Measurements from ENCODE around the gene CYP26B1. TPM values are rescaled to one million over a fixed set of nuclear protein-coding genes. Genes with fewer than 3 reads are reported as not detected.

CYP26B1 gene
- total RNA-seq, 1 experiment from 2014 or later: 3.0 TPM

DNA sequence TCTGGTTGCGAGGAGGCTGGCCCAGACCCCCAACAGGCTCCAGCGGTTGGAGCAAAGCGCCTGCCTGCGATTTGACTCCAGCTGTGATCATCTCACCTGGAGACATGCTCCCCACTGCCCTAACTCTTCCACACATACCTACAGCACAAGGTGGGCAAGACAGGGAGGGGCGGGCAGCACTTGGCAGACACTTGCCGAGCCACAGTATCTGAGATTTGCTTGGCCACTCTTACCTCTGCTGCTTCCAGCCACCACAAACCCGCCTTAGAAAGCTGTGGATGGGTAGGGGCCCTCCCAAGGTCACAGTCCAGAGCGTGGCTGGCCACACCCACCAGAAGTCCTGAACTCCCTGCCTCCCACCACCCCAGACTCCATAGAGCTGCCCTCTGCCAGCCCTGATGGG, 8.2 kb downstream of the CYP26B1 start:
- peaks cover 16% of the 10 kb centered on the region for H3K27me3 Mint-ChIP-seq (ENCODE audit: unreplicated experiment)
- intact Hi-C loops (cut with micrococcal nuclease; ENCODE audit: unreplicated experiment): no loop called here
- peaks cover 9% of the 10 kb centered on the region for H3K36me3 Mint-ChIP-seq (ENCODE audit: insufficient read depth, unreplicated experiment)
- DNase-seq: no peak
- no peak overlapping the region for H3K4me3 Mint-ChIP-seq (ENCODE audit: low read depth, unreplicated experiment)
- no peaks in the 10 kb centered on the region for H3K9me3 Mint-ChIP-seq (ENCODE audit: low read depth, unreplicated experiment)
- no TSS peak for BruUV-seq (replicated peaks)
- CTCF ChIA-PET: interaction anchor here (1.2 kb wide), 1 partner anchor 216 kb away, joined by 3 read pairs; no protein-coding TSS in a partner anchor
- H3K27ac Mint-ChIP-seq (ENCODE audit: unreplicated experiment): no peak overlapping the region
- TF ChIP-seq, protein P1, sequence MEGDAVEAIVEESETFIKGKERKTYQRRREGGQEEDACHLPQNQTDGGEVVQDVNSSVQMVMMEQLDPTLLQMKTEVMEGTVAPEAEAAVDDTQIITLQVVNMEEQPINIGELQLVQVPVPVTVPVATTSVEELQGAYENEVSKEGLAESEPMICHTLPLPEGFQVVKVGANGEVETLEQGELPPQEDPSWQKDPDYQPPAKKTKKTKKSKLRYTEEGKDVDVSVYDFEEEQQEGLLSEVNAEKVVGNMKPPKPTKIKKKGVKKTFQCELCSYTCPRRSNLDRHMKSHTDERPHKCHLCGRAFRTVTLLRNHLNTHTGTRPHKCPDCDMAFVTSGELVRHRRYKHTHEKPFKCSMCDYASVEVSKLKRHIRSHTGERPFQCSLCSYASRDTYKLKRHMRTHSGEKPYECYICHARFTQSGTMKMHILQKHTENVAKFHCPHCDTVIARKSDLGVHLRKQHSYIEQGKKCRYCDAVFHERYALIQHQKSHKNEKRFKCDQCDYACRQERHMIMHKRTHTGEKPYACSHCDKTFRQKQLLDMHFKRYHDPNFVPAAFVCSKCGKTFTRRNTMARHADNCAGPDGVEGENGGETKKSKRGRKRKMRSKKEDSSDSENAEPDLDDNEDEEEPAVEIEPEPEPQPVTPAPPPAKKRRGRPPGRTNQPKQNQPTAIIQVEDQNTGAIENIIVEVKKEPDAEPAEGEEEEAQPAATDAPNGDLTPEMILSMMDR (IDR thresholded peaks at IDR 0.05; ENCODE audit: unreplicated experiment): no peak
- no peaks in the 10 kb centered on the region for H3K4me1 Mint-ChIP-seq (ENCODE audit: low read depth, unreplicated experiment)

GRCh38 chr2:72138921-72139381, 8.7 kb downstream of the CYP26B1 start:
- H3K27ac Mint-ChIP-seq (ENCODE audit: unreplicated experiment): no peak overlapping the region
- peaks cover 5% of the 10 kb centered on the region for H3K36me3 Mint-ChIP-seq (ENCODE audit: insufficient read depth, unreplicated experiment)
- TF ChIP-seq, protein P1 (IDR thresholded peaks at IDR 0.05; ENCODE audit: unreplicated experiment): no peak
- H3K4me1 Mint-ChIP-seq (ENCODE audit: low read depth, unreplicated experiment): no peaks in the 10 kb centered on the region
- H3K27me3 Mint-ChIP-seq (ENCODE audit: unreplicated experiment): peaks cover 14% of the 10 kb centered on the region
- CTCF ChIA-PET: interaction anchor here (1.1 to 1.7 kb wide), 2 partner anchors 11 to 23 kb away, joined by 3 to 6 read pairs; no protein-coding TSS in a partner anchor
- H3K4me3 Mint-ChIP-seq (ENCODE audit: low read depth, unreplicated experiment): no peak overlapping the region
- no peak for DNase-seq
- H3K9me3 Mint-ChIP-seq (ENCODE audit: low read depth, unreplicated experiment): no peaks in the 10 kb centered on the region
- BruUV-seq (replicated peaks): no TSS peak
- intact Hi-C loops (cut with micrococcal nuclease; ENCODE audit: unreplicated experiment): no loop called here

DNA sequence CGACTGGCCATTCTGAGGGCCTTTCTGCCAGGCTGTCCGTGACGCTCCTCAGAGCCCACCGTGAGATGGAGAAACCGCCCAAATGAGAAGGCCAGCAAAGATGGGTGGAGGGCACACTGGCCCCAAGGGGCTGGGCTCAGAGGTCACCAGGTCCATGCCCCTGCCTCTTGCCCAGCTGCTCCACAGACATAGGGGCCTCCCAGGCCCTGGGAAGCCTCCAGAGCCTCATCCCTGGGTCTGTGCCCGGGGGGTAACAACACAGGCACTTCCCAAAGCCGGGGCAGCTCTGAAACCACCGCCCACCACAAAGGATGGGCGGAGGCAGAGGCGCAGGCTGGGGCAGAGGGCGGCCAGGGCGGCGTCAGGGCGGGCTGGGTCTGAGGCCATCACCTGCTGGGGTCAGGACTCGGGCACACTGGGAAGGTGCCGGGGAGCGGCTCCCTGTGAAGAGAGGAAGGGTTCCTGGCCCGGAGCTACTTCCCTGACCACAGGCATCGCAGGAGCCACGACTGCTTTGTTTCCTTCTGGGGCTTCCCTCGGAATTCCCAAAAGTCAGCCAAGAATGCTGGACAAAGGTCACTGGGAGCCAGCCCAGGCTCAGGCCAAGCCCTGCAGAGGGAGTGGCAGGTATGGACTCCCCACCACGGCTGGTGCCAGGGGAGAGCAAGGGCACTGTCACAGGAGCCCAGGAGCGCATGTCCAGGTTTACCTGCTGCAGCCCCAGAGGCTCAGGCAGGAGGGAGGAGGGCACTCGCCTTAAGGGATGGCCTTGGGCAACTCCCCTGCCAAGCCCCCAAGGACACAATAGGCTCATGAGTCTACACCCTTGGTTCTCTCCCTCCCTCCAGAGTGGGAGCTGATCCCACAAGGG, 9.4 kb downstream of the CYP26B1 start:
- TF ChIP-seq, protein P1 (IDR thresholded peaks at IDR 0.05; ENCODE audit: unreplicated experiment): no peak
- Mint-ChIP-seq H3K36me3 (ENCODE audit: insufficient read depth, unreplicated experiment) (peaks cover 5% of the 10 kb centered on the region), H3K27ac (ENCODE audit: unreplicated experiment) (no peak overlapping the region), H3K4me1 (ENCODE audit: low read depth, unreplicated experiment) (no peaks in the 10 kb centered on the region), H3K27me3 (ENCODE audit: unreplicated experiment) (peaks cover 6% of the 10 kb centered on the region), H3K4me3 (ENCODE audit: low read depth, unreplicated experiment) (peak overlapping the region; percentile 38), H3K9me3 (ENCODE audit: low read depth, unreplicated experiment) (no peaks in the 10 kb centered on the region)
- BruUV-seq (replicated peaks): no TSS peak
- DNase-seq: no peak
- intact Hi-C loops (cut with micrococcal nuclease; ENCODE audit: unreplicated experiment): no loop called here
- CTCF ChIA-PET: interaction anchor here (1.1 to 1.7 kb wide), 3 partner anchors 12 to 214 kb away, joined by 3 to 6 read pairs (median 4); no protein-coding TSS in a partner anchor

GRCh38 chr2:72137498-72138010, 10.1 kb downstream of the CYP26B1 start:
- peak; percentile 84 for DNase-seq
- CTCF ChIA-PET: interaction anchor here (1.1 to 1.7 kb wide), 3 partner anchors 13 to 214 kb away, joined by 3 to 6 read pairs (median 4); no protein-coding TSS in a partner anchor
- Mint-ChIP-seq H3K27ac (ENCODE audit: unreplicated experiment) (peak overlapping the region; percentile 68), H3K4me3 (ENCODE audit: low read depth, unreplicated experiment) (peak overlapping the region; percentile 38), H3K36me3 (ENCODE audit: insufficient read depth, unreplicated experiment) (peaks cover 5% of the 10 kb centered on the region), H3K9me3 (ENCODE audit: low read depth, unreplicated experiment) (no peaks in the 10 kb centered on the region), H3K27me3 (ENCODE audit: unreplicated experiment) (no peaks in the 10 kb centered on the region), H3K4me1 (ENCODE audit: low read depth, unreplicated experiment) (no peaks in the 10 kb centered on the region)
- intact Hi-C loops (cut with micrococcal nuclease; ENCODE audit: unreplicated experiment): no loop called here
- TF ChIP-seq, protein P1 (IDR thresholded peaks at IDR 0.05; ENCODE audit: unreplicated experiment): peak; percentile 96
- no TSS peak for BruUV-seq (replicated peaks)

Measured in Calu3 (cell line).